A673 (cell line): ENCODE measurements around the gene RPL37A. TPM values are rescaled to one million over a fixed set of nuclear protein-coding genes. Genes with fewer than 3 reads are reported as not detected.

Source experiments
- Bru-seq: library from RNA; stranded (reverse); fragments of 400-500 nt; gene quantifications from one replicate; lab custom pipeline; 2021; lab: Mats Ljungman, UMichigan
- BruChase-seq, 2 experiments: library from RNA; stranded (reverse); fragments of 400-500 nt; gene quantifications; one replicate each; lab custom pipeline; 2021; lab: Mats Ljungman, UMichigan
- BruUV-seq: library from RNA; stranded (reverse); fragments of 400-500 nt; replicated peaks from 2 replicates; lab custom pipeline; 2021; lab: Mats Ljungman, UMichigan
- CTCF ChIA-PET: fragments of 300-600 bp; sonication (Branson Sonifier 250); formaldehyde crosslinking; loops from one replicate; lab custom pipeline; 2022; ENCODE audit warnings: antibody characterized with exemption; lab: Charles Lee
- POLR2A ChIA-PET: fragments of 300-600 bp; sonication (Branson Sonifier 250); formaldehyde crosslinking; loops from one replicate; lab custom pipeline; 2022; ENCODE audit warnings: antibody characterized with exemption; ENCODE audit not compliant: low non-redundant PET; lab: Charles Lee
- DNase-seq: peaks from one replicate; pipeline ENCODE4 v3.0.0-alpha.2; 2015; ENCODE audit warnings: low spot score
- H3K27ac ChIP-seq: fragments of 200-600 bp; sonication (generic); 2 replicates; pipeline ENCODE4 v1.5.1; 2016; ENCODE audit warnings: mixed run types, low read depth, mild to moderate bottlenecking, mixed read lengths, antibody characterized with exemption, low read length; ENCODE audit not compliant: poor library complexity, severe bottlenecking
- H3K27me3 ChIP-seq: fragments of 200-600 bp; sonication (generic); replicated peaks from 2 replicates; pipeline ENCODE4 v1.6.1; 2017; ENCODE audit warnings: mixed run types, low read depth, mild to moderate bottlenecking, mixed read lengths, antibody characterized with exemption, low read length; ENCODE audit not compliant: insufficient read depth, poor library complexity
- H3K36me3 ChIP-seq: fragments of 200-600 bp; sonication (generic); 2 replicates; pipeline ENCODE4 v1.6.1; 2016; ENCODE audit warnings: mixed run types, mild to moderate bottlenecking, mixed read lengths, antibody characterized with exemption, low read length; ENCODE audit not compliant: insufficient read depth, poor library complexity, severe bottlenecking
- H3K4me1 ChIP-seq: fragments of 200-600 bp; sonication (generic); 2 replicates; pipeline ENCODE4 v1.6.1; 2017; ENCODE audit warnings: mixed run types, mild to moderate bottlenecking, mixed read lengths, antibody characterized with exemption, low read length; ENCODE audit not compliant: insufficient read depth, poor library complexity, severe bottlenecking
- H3K4me3 ChIP-seq: fragments of 200-600 bp; sonication (generic); 2 replicates; pipeline ENCODE4 v1.5.1; 2016; ENCODE audit warnings: low read depth, mixed run types, mild to moderate bottlenecking, mixed read lengths, low read length; ENCODE audit not compliant: poor library complexity, severe bottlenecking
- H3K9me3 ChIP-seq: fragments of 200-600 bp; sonication (generic); 2 replicates; pipeline ENCODE4 v1.6.1; 2016; ENCODE audit warnings: mixed run types, low read depth, mild to moderate bottlenecking, mixed read lengths, antibody characterized with exemption, low read length; ENCODE audit not compliant: poor library complexity, severe bottlenecking
- CTCF ChIP-seq: fragments of 300-800, 200-600 bp; sonication (generic); conservative IDR thresholded peaks from 2 replicates; pipeline ENCODE4 v1.5.1; 2017; ENCODE audit warnings: low read depth, mild to moderate bottlenecking, antibody characterized with exemption, low read length, moderate library complexity, mixed read lengths
- EZH2 ChIP-seq: fragments of 200-600 bp; sonication (generic); IDR thresholded peaks from 2 replicates; pipeline ENCODE4 v1.6.1; 2017; ENCODE audit warnings: borderline replicate concordance, low read depth, mild to moderate bottlenecking, mixed read lengths, antibody characterized with exemption, low read length; ENCODE audit not compliant: poor library complexity, severe bottlenecking
- intact Hi-C: fragments of 100-400 bp; cut with micrococcal nuclease; formaldehyde crosslinking; loops from one replicate; pipeline ENCODE4 v1.10.0; 2022; ENCODE audit not compliant: unreplicated experiment
- long read RNA-seq: library from polyadenylated mRNA; stranded (forward); transcript quantifications from one replicate; pipeline ENCODE4 v2.0.0, GENCODE V29; 2022
- total RNA-seq: library from RNA; stranded (reverse); gene quantifications from 2 replicates; pipeline ENCODE4 v1.2.3, GENCODE V29; 2021

RPL37A gene
- 2,455 and 2,535 TPM in 2 replicates for total RNA-seq
- percentile 87 among the genes with signal in this experiment for Bru-seq, nascent RNA
- BruChase-seq, experiment 1, labeled RNA remaining after a 2-hour chase: percentile 96 among the genes with signal in this experiment
- BruChase-seq, experiment 2, labeled RNA remaining after a 6-hour chase: percentile 90 among the genes with signal in this experiment
- long read RNA-seq, transcript RPL37A-210 (4 exons, 3,647 nt): major isoform, 356 of 413 reads
- long read RNA-seq, transcript RPL37A-201 (3 exons, 742 nt): minor isoform, 35 of 413 reads
- long read RNA-seq, partial matches to known transcripts: 10 of 413 reads
- long read RNA-seq, other reads (novel, unspliced or antisense): 5 of 413 reads

GRCh38 chr2:216498379-216499352 is at the start of gene RPL37A:
RPL37A (plus strand) TSS chr2:216498844; CDS start chr2:216498875, 31 bp downstream.
- H3K4me1 ChIP-seq: peaks cover 36% of the 10 kb centered on the region
- ChIA-PET CTCF (interaction anchor here (0.6 kb wide), 1 partner anchor 184 kb away, joined by 6 read pairs; no protein-coding TSS in a partner anchor), POLR2A (interaction anchor here (0.5 to 0.6 kb wide), 4 partner anchors 11 to 1230 kb away, joined by 3 to 6 read pairs (median 3); no protein-coding TSS in a partner anchor)
- peak; percentile 96 for DNase-seq
- H3K4me3 ChIP-seq: peak within 1 kb of the TSS; percentile 79
- H3K27me3 ChIP-seq: no peaks in the 10 kb centered on the region
- TSS peak; percentile 86 for BruUV-seq
- no peak for TF ChIP-seq EZH2
- H3K9me3 ChIP-seq: no peaks in the 10 kb centered on the region
- intact Hi-C loops: no loop called here
- peaks cover 49% of the 10 kb centered on the region for H3K36me3 ChIP-seq
- peak within 1 kb of the TSS; percentile 90 for H3K27ac ChIP-seq

GRCh38 chr2:216450346-216450745 is 48.3 kb upstream of the RPL37A start:
- POLR2A ChIA-PET: no interaction called here
- TF ChIP-seq CTCF (no peak), EZH2 (no peak)
- Histone ChIP-seq H3K4me3 (no peak overlapping the region), H3K4me1 (peaks cover 9% of the 10 kb centered on the region), H3K27ac (no peak overlapping the region), H3K36me3 (peaks cover 21% of the 10 kb centered on the region), H3K27me3 (no peaks in the 10 kb centered on the region), H3K9me3 (no peaks in the 10 kb centered on the region)
- CTCF ChIA-PET: no interaction called here
- DNase-seq: no peak
- intact Hi-C loops: no loop called here
- BruUV-seq: no TSS peak

- no peak for TF ChIP-seq EZH2
- TF ChIP-seq CTCF: no peak
- H3K36me3 ChIP-seq: peaks cover 21% of the 10 kb centered on the region
- peaks cover 5% of the 10 kb centered on the region for H3K4me1 ChIP-seq
- H3K27ac ChIP-seq: no peak overlapping the region
- POLR2A ChIA-PET: no interaction called here
- no peak for DNase-seq
- CTCF ChIA-PET: no interaction called here
- intact Hi-C loops: no loop called here
- no peaks in the 10 kb centered on the region for H3K9me3 ChIP-seq
- BruUV-seq: no TSS peak
- no peak overlapping the region for H3K4me3 ChIP-seq
- no peaks in the 10 kb centered on the region for H3K27me3 ChIP-seq
Observed at GRCh38 chr2:216450784-216451183, 47.9 kb upstream of the RPL37A start.
